DOHH2 (cell line): ENCODE measurements around the gene IFT57.

Experiments used
- CTCF ChIP-seq: fragments of 200-600 bp; sonication (generic); IDR thresholded peaks from one replicate; pipeline ENCODE4 v1.5.1; 2014; ENCODE audit warnings: antibody characterized with exemption, mild to moderate bottlenecking, low read depth, low read length; ENCODE audit not compliant: poor library complexity, severe bottlenecking
- EZH2phosphoT487 ChIP-seq: fragments of 200-600 bp; sonication (generic); IDR thresholded peaks from 2 replicates; pipeline ENCODE4 v1.6.1; 2017; ENCODE audit warnings: borderline replicate concordance, mild to moderate bottlenecking, antibody characterized with exemption, low read length, moderate library complexity, mixed read lengths

DNA sequence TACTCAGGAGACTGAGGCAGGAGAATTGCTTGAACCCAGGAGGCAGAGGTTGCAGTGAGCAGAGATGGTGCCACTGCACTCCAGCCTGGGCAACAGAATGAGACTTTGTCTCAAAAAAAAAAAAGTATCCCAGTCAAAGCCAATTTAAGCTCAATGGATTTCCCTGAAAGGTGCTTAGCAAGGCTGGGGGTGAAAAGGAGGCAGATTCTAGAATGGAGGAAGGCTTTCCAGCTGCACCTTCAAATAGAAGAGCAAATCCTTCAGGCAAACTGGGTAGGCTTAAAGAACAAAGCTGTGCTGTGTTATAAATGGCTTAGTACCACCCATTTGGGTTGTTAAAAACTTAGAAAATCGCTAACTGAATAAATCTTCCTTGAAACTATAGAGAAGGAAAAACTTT lies 3.0 kb upstream of the IFT57 start:
- TF ChIP-seq CTCF (no peak), EZH2phosphoT487 (no peak)
